ENCODE measurements around the gene PRF1.
A peak's percentile ranks its signal among the peaks of the same experiment; 100 is the strongest.
"Not testable (repeated sequence)": the region's sequence is repeated elsewhere in the genome, so short reads cannot be mapped to it uniquely, and the experiment has no call there.

The PRF1 gene

DNA sequence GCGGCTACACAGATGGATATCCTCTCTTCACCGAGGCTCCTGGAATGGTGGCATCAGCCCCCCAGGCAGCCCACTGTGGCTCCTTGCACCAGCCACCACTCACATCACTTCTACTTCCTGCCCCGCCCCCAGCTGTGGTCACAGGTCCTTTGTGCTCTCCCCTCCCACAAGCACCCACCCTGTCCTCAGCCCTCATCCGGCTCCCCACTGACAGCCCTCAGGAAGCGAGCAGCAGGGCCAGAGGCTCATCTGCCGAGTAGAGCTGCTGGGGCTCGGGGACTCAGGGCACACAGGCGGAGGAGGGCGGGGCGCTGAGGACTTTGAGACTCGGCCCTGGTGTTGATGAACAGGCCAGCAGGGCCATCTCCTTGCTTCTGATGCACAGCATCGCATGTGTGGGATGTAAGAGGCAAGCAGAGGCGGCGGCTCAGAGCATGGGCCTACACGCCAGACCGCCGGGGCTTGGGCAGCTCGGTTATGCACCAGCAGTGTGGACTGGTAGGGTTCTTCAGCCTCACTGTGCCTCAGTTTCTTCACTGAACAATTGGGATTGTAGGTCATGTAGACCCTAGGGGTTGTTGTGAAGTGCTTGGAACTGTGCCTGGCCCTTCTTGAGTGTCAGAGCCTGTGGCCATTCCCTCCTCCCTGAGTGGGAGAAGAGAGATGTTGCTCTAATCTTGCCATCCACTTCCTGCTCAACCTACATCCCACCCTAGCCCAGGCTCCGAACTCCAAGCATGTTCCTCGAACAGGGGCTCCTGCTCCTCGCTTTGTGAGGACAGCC, at the start of gene PRF1:
Gene PRF1, minus strand, starts transcription at position 77 of the 784 bp plus-strand sequence. CDS start 1,839 bp downstream, outside the sequence.
- DNase-seq (ENCODE audit: low read depth in 1 of 2, low spot score in 1 of 2), result peak; percentile 47 to 65

GRCh38 chr10:70651661-70652060, 49.1 kb upstream of the PRF1 start:
- DNase-seq (ENCODE audit: low read depth in 1 of 2, low spot score in 1 of 2), result no peak

DNA sequence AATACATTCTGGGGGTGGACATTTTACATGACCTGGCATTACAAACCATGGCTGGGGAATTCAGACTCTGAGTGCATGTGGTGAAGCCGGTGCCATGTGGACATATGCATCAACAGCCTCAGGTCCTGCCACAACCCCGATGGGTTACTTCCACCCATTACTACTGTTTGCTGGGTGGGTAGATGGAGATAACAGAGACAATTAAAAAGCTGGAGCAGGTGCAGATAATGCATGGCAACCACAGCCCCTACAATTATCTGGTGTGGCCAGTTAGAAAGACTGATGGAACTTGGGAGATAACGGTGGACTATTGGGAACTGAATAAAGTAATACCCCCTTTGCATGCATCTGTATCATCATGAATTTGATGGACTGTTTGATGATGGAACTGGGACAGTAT, 48.2 kb upstream of the PRF1 start:
- DNase-seq (ENCODE audit: low read depth in 1 of 2, low spot score in 1 of 2), result no peak

DNA sequence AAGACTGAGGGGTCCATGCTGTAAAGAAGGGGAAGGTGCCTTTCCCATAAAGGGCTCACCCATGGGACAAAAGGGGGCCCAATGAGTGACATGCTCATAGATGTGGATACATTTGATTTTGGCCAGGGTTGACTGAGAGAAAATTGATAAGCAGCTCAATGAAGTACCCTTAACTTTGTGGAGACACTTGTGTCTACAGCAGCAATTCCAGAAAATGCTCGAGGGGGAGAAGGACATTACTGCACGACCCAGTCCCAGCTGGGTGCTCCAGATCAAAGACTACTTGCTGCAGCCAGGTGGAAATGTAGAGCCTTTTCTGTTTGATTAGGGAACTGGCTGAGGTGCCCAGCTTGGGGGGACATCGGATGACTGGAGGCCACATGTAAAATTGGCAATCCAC, 47.6 kb upstream of the PRF1 start:
- DNase-seq (ENCODE audit: low read depth in 1 of 2, low spot score in 1 of 2), result no peak

GRCh38 chr10:70649526-70649925, 47.0 kb upstream of the PRF1 start:
- no peak for DNase-seq (ENCODE audit: low read depth in 1 of 2, low spot score in 1 of 2)

- no peak for DNase-seq (ENCODE audit: low read depth in 1 of 2, low spot score in 1 of 2)
Measured at GRCh38 chr10:70648427-70648826, 45.9 kb upstream of the PRF1 start.

GRCh38 chr10:70647086-70647485, 44.5 kb upstream of the PRF1 start:
- DNase-seq (ENCODE audit: low read depth in 1 of 2, low spot score in 1 of 2), result no peak

- DNase-seq (ENCODE audit: low read depth in 1 of 2, low spot score in 1 of 2), result not testable (repeated sequence)
Measured at GRCh38 chr10:70644959-70645358, 42.4 kb upstream of the PRF1 start.

DNA sequence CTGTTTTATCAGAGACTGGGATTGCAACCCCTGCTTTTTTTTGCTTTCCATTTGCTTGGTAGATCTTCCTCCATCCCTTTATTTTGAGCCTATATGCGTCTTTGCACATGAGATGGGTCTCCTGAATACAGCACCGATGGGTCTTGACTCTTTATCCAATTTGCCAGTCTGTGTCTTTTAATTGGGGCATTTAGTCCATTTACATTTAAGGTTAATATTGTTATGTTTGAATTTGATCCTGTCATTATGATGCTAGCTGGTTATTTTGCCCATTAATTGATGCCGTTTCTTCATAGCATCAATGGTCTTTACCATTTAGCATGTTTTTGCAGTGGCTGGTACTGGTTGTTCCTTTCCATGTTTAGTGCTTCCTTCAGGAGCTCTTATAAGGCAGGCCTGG, 40.7 kb upstream of the PRF1 start:
- DNase-seq (ENCODE audit: low read depth in 1 of 2, low spot score in 1 of 2), result not testable (repeated sequence)

- not testable (repeated sequence) for DNase-seq (ENCODE audit: low read depth in 1 of 2, low spot score in 1 of 2)
Measured at GRCh38 chr10:70639640-70640383, 37.3 kb upstream of the PRF1 start.

DNA sequence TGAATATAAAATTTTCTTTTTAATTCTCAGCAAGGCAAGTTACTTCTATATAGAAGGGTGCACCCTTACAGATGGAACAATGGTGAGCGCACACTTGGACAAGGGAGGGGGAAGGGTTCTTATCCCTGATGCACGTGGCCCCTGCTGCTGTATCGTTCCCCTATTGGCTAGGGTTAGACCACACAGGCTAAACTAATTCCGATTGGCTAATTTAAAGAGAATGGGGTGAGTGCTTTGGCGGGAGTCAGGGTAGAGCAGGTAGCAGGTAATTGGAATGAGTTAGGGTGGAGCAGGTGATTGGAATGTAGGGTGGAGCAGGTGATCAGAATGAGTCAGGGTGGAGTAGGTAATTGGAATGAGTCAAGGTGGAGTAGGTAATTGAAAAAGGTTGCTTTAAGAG, 32.0 kb upstream of the PRF1 start:
- not testable (repeated sequence) for DNase-seq (ENCODE audit: low read depth in 1 of 2, low spot score in 1 of 2)

GRCh38 chr10:70634011-70634410, 31.5 kb upstream of the PRF1 start:
- no peak for DNase-seq (ENCODE audit: low read depth in 1 of 2, low spot score in 1 of 2)

DNA sequence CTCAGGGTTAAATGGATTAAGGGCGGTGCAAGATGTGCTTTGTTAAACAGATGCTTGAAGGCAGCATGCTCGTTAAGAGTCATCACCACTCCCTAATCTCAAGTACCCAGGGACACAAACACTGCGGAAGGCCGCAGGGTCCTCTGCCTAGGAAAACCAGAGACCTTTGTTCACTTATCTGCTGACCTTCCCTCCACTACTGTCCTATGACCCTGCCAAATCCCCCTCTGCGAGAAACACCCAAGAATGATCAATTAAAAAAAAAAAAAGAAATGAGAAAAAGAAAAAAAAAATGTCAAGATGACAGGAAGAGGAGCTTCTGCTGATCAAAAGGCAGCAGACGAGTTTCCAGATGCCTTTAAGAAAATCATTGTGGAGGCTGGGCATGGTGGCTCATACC, 29.2 kb upstream of the PRF1 start:
- not testable (repeated sequence) for DNase-seq (ENCODE audit: low read depth in 1 of 2, low spot score in 1 of 2)

DNA sequence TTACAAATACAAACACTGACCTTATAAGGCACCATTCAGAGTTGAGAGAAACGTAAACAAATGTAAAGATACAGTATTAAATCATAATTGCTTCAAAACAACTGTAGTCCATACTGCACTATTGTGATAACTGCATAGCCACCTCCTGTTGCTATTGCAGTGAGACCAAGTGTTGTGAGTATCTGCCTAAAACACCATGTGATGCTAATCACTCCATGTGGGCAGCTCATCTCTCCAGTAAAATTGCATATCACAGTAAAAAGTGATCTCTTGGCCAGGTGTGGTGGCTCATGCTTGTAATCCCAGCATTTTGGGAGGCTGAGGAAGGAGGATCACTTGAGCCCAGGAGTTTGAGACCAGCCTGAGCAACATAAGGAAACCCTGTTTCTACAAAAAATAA, 26.8 kb upstream of the PRF1 start:
- no peak for DNase-seq (ENCODE audit: low read depth in 1 of 2, low spot score in 1 of 2)

DNA sequence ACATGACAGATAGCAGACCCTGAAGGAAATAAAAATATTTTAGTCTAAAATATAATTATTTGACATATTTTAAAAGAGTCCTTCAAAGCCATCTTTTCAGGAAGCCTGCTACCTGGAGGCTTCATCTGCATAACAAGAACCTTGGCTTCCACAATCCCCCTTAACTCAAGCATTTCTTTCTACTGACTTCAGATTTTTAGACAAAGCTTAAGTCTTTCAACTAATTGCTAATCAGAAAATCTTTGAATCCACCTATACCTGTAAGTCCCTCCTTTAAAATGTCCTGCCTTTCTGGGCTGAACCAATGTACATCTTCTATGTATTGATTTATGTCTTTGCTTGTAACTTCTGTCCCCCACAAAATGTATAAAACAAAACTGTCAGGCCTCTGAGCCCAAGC, 23.5 kb upstream of the PRF1 start:
- no peak for DNase-seq (ENCODE audit: low read depth in 1 of 2, low spot score in 1 of 2)

DNA sequence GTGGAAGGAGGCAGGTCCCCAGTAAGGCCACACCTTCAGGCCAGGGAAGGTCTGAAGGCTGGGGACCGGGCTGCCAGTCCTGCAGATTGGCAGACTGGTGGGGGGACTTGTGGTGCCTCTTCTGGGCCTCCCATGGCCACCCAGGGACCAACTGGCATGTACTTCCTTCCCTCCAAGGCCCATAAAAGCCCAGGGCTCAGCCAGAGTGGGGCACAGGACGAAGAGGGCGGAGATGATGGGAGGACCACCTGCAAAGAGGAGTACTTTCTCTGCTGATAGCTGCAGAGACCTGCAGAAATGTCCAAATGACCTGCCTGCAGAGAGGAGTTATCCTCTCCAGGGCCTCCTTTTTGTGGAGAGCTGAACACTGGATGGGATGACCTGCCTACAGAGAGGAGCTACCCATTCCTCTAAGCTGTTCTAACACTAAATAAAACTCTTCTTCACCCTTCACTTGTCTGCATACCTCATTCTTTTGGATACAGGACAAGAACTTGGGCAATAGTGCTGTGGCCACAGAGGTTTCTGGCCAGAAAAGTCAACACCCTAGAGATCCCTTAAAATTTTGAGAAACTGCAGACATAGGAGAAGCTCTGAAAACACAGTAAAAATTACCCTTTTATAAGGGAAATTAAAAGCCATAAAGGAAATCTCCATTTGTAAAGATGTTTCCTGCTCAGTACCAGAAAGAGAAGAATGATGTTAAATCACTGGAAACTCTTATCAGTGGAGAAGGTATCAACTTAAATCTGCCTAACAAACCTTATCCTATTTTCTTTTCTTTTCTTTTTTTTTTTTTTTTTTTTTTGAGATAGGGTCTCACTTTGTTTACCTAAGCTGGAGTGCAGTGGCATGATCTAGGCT, 20.7 kb upstream of the PRF1 start:
- DNase-seq (ENCODE audit: low read depth in 1 of 2, low spot score in 1 of 2), result no peak

GRCh38 chr10:70622541-70622940, 20.0 kb upstream of the PRF1 start:
- no peak for DNase-seq (ENCODE audit: low read depth in 1 of 2, low spot score in 1 of 2)

DNA sequence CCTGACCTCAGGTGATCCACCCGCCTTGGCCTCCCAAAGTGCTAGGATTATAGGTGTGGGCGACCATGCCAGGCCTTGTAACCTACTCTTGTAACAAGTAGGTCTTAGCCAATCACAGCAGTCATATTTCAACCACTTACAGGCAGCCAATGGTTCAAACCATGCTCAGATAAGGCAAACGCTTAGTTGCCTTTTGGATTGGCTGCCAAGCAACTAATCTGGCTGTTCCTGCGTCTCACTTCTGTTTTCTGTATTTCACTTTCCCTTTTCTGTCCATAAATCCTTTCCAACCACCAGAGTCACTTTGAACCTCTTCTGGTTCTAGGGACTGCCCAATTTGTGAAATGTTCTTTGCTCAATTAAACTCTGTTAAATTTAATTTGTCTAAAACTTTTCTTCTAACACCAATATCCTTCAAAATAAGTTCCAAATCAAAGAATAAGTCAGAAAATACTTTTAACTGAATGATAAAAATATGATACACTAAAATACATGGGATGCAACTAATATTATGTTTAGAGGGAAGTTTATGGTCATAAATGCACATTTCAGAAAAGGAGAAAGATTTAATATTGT, 19.1 kb upstream of the PRF1 start:
- no peak for DNase-seq (ENCODE audit: low read depth in 1 of 2, low spot score in 1 of 2)

DNA sequence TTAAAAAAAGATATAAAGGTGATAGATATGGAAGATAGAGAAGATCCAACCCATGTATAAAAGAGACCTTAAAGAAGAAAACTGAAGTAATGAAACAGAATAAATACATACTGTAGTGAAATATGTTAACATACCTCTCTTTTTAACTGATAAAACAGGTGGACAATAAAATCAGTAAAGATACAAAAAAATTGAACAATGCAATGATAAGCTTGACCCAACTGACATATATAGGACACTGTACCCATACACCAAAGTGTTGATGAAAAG, 17.4 kb upstream of the PRF1 start:
- no peak for DNase-seq (ENCODE audit: low read depth in 1 of 2, low spot score in 1 of 2)

GRCh38 chr10:70619271-70620019, 16.9 kb upstream of the PRF1 start:
- no peak for DNase-seq (ENCODE audit: low read depth in 1 of 2, low spot score in 1 of 2)

DNA sequence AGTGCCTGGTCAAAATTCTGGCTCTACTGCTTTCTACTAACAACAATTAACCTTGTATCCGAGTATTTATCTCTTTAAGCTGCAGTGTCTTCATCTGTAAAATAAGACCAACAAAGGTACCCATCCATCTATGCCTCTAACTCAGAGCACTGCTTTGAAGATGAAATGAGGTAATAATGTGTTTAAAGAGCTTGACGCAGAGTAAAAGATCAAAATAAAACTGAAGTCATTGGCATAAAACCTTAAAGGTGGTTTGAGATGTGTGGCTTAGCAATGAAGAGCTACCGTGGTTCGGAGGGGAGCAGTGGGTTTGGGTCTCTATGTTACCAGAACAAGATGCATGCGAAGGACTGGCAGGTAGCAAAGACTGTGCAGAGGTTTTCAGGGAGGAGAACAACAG, 16.1 kb upstream of the PRF1 start:
- no peak for DNase-seq (ENCODE audit: low read depth in 1 of 2, low spot score in 1 of 2)

Data from activated T-helper 1 cell treated with anti-CD3 and anti-CD28 coated beads, Interleukin-2, amount 50 U/mL, for 16 hours (primary cell).